HL-60 (cell line): ENCODE measurements around the gene DKK3.

Source experiments
- DNase-seq, 2 experiments: peaks; one replicate each; pipeline ENCODE4 v3.0.0-alpha.2; 2010 to 2020; ENCODE audit warnings: low read depth in 1 of 2, low spot score in 1 of 2
- H3K27ac ChIP-seq: fragments of 250-450 bp; sonication (Bioruptor Pico); replicated peaks from 2 replicates; pipeline ENCODE4 v1.5.1; 2020; ENCODE audit warnings: mild to moderate bottlenecking, moderate library complexity
- H3K27me3 ChIP-seq: fragments of 250-450 bp; sonication (Bioruptor Pico); 2 replicates; pipeline ENCODE4 v1.5.1; 2021; ENCODE audit warnings: mild to moderate bottlenecking, moderate library complexity; ENCODE audit not compliant: insufficient read depth, poor library complexity, severe bottlenecking
- H3K4me3 ChIP-seq: replicated peaks from 2 replicates; pipeline ENCODE4 v1.5.1; 2011; ENCODE audit warnings: mild to moderate bottlenecking, control low read depth, low read length; ENCODE audit not compliant: insufficient read depth
- CTCF ChIP-seq: IDR thresholded peaks from one replicate; pipeline ENCODE4 v1.5.1; 2011; ENCODE audit warnings: low read length, control low read depth, inconsistent platforms; ENCODE audit not compliant: insufficient read depth
- GABPA ChIP-seq: IDR thresholded peaks from 2 replicates; pipeline ENCODE4 v1.6.1; 2012; ENCODE audit warnings: low read depth
- POLR2AphosphoS5 ChIP-seq: IDR thresholded peaks from 2 replicates; pipeline ENCODE4 v1.6.1; 2012; ENCODE audit warnings: low read depth
- SPI1 ChIP-seq: IDR thresholded peaks from 2 replicates; pipeline ENCODE4 v1.6.1; 2012; ENCODE audit warnings: low read depth, mild to moderate bottlenecking, borderline replicate concordance
- TF ChIP-seq, protein P1 (sequence below): IDR thresholded peaks from 2 replicates; pipeline ENCODE4 v1.6.1; 2012; ENCODE audit warnings: low read depth; ENCODE audit not compliant: insufficient replicate concordance

DKK3 gene

DNA sequence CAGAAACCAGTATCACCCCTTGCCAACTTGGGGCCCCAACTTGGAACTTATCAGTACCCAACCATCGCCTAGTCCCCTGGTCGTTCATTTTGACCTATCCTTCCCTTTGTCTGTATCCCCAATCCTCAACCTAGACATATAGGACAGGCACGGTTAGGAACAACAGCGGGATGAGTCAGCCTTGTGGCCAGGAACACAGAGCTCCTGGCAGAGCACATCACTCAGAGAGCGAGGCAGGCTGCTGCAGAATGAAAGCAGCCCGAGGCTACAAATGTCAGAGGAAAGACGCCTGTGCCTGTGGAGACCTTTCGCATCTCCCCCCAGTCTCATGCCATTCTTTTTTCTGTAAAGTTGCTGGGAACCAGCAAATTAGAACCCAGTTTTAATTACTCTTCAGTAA lies 14.6 kb downstream of the DKK3 start:
- DNase-seq = no peak
- TF ChIP-seq CTCF = no peak
- no peak for TF ChIP-seq GABPA
- TF ChIP-seq, protein P1, sequence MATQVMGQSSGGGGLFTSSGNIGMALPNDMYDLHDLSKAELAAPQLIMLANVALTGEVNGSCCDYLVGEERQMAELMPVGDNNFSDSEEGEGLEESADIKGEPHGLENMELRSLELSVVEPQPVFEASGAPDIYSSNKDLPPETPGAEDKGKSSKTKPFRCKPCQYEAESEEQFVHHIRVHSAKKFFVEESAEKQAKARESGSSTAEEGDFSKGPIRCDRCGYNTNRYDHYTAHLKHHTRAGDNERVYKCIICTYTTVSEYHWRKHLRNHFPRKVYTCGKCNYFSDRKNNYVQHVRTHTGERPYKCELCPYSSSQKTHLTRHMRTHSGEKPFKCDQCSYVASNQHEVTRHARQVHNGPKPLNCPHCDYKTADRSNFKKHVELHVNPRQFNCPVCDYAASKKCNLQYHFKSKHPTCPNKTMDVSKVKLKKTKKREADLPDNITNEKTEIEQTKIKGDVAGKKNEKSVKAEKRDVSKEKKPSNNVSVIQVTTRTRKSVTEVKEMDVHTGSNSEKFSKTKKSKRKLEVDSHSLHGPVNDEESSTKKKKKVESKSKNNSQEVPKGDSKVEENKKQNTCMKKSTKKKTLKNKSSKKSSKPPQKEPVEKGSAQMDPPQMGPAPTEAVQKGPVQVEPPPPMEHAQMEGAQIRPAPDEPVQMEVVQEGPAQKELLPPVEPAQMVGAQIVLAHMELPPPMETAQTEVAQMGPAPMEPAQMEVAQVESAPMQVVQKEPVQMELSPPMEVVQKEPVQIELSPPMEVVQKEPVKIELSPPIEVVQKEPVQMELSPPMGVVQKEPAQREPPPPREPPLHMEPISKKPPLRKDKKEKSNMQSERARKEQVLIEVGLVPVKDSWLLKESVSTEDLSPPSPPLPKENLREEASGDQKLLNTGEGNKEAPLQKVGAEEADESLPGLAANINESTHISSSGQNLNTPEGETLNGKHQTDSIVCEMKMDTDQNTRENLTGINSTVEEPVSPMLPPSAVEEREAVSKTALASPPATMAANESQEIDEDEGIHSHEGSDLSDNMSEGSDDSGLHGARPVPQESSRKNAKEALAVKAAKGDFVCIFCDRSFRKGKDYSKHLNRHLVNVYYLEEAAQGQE = no peak
- no peak for TF ChIP-seq POLR2AphosphoS5
- TF ChIP-seq SPI1 = no peak
- Histone ChIP-seq H3K4me3 (no peak overlapping the region), H3K27me3 (peaks cover 3% of the 10 kb centered on the region), H3K27ac (no peak overlapping the region)

DNA sequence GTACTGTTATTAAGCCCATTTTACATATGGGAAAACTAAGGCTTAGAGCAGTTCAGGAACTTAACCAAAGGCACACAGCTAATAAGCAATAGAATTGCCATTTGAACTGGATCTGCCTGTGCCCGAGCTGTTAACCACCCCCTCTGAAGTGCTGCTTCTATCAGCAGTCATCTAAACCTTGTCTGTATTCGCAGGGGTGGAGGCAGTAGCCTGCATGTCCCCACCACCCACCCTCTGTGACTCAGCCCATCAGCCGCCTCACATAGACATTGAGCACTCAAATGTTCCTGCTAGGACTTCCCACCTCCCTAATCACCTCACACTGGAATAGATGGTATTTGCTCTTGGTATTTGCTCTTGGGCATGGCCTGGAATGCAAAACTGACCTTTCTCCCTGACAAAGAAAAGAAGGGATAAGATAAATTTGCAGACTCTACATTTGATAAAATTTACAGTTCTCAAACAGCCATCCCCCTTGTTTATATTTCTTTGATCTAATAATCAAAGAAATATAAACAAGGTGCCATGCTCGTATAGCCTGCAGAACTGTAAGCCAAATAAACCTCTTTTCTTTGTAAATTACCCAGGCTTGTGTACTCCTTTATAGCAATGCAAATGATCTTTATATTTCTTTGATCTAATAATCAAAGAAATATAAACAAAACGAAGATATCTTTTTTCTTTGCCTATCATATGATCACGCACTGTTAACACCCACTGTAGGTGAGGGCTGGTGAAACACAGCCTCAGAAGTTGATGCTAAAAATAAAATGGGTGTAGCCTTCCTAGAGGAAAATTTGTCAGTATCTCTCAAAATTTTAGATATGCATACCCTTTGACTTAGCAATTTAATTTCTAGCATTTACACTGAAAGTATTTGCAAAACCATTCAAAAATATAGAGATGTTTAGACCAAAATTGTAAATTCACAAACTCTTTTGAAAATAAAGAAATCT lies 15.9 kb downstream of the DKK3 start:
- no peak overlapping the region for H3K27ac ChIP-seq
- TF ChIP-seq SPI1 (no peak), CTCF (no peak), POLR2AphosphoS5 (no peak), GABPA (no peak)
- TF ChIP-seq, protein P1 = no peak
- DNase-seq = no peak
- H3K4me3 ChIP-seq = no peak overlapping the region
- no peaks in the 10 kb centered on the region for H3K27me3 ChIP-seq

- H3K4me3 ChIP-seq = no peak overlapping the region
Observed at GRCh38 chr11:11989774-11990744, 18.4 kb downstream of the DKK3 start.

More at GRCh38 chr11:11989774-11990744, 18.4 kb downstream of the DKK3 start:
- no peak for DNase-seq
- H3K27me3 ChIP-seq = no peaks in the 10 kb centered on the region
- TF ChIP-seq SPI1 (no peak), POLR2AphosphoS5 (no peak), GABPA (no peak), CTCF (no peak)
- TF ChIP-seq, protein P1 = no peak
- no peak overlapping the region for H3K27ac ChIP-seq
